HG02588 (cell line): ENCODE results near the gene RCOR2.
"Not testable (repeated sequence)": the region's sequence is repeated elsewhere in the genome, so short reads cannot be mapped to it uniquely, and the experiment has no call there.

ENCODE experiments used
- ATAC-seq: cut with Tn5 transposase; IDR thresholded peaks from one replicate; pipeline ENCODE4 v1.9.1; 2021; ENCODE audit warnings: mild to moderate bottlenecking, moderate library complexity; ENCODE audit not compliant: unreplicated experiment

The RCOR2 gene

GRCh38 chr11:63879598-63880402 is 37.2 kb downstream of the RCOR2 start:
- ATAC-seq, result no peak

DNA sequence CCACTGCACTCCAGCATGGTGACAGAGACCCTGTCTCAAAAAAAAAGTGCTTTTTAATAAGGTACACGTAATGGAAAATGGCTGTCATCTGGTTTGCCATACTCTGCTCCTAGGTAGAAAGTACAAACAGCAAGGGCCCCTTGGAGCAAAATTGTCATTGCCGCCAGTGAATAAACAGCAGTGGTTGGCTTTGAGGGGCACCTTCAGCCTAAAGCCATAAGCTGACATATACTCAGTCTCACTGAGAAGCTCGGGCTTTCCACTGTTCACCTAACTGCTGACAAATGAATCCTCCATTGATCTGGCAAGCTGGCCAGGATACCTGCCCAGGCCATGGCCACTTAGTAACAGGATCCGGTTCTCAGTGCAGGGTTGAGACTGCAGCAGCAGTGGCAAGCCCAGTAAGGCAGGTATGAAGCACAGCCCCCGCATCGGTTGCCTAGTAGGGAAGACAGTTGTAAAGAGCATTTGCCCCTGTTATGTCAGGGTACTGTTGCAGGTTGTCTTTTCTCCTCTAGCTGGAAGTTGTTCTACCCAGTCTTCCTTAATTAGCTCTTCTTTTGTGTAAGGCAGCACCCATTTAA is 39.2 kb downstream of the RCOR2 start:
- ATAC-seq, result no peak

- no peak for ATAC-seq
Observed at GRCh38 chr11:63876616-63877015, 40.3 kb downstream of the RCOR2 start.

DNA sequence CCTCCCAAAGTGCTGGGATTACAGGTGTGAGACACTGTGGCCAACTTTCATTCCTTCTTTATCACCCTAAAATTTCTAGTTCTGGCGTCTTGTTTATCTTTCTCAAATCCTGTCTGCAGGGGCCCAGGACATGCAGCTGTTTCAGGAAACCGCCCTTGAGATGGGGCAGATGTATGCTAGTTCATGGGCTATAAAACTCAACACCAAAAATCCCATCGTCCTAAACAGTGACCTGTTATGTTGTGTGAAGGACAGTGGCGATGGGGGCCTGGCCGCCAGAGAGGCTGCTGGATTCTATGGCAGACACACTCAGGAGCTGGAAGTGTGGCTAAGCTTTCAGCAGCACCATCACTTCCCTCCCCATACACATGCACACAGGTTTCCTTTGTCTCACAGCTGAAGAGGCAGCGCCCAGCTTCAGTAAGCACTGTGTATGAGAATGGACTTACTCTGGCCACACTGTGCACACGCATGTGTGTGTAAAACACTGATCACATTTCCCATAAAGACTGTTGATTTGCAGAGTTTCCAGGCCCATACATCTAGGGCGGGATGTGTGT is 41.4 kb downstream of the RCOR2 start:
- no peak for ATAC-seq

DNA sequence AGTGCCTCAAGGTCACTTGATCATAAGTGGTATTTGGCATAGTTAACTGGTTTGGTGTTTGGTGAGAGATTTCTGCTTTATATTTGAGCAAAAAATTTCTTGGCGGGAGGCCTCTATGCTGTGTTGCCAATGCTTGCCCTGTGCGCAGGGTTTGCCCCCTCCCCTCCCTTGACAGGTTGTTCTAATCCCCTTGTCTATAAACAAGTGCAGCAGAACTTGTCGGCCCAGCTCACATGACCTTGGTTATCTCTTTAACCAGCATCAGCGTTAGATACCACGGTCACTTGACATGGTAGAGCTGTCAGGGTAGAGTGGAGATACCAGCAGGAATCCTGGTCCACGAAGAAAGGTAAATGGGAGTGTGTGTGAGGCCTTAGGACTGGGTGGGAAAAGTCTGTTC is 42.5 kb downstream of the RCOR2 start:
- ATAC-seq, result no peak

DNA sequence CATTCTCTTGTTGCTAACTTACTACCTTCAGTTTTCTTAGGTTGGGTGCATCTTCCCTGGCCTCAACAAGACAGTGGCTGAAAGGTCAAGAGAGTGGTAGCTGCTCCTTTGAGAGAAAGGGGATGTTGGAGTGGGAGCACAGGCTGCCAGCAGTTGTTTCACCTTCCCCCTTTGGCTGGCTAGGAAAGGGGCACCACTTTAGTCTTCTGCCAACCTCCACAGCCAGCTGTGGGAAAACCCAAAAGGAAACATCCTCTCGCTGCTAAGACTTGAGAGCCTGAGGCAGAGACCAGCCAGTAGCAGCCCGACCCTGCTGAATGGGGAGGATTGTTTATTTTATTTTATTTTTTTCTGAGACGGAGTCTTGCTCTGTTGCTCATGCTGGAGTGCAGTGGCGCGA is 43.7 kb downstream of the RCOR2 start:
- no peak for ATAC-seq

- no peak for ATAC-seq
Observed at GRCh38 chr11:63872800-63873197, 44.2 kb downstream of the RCOR2 start.

DNA sequence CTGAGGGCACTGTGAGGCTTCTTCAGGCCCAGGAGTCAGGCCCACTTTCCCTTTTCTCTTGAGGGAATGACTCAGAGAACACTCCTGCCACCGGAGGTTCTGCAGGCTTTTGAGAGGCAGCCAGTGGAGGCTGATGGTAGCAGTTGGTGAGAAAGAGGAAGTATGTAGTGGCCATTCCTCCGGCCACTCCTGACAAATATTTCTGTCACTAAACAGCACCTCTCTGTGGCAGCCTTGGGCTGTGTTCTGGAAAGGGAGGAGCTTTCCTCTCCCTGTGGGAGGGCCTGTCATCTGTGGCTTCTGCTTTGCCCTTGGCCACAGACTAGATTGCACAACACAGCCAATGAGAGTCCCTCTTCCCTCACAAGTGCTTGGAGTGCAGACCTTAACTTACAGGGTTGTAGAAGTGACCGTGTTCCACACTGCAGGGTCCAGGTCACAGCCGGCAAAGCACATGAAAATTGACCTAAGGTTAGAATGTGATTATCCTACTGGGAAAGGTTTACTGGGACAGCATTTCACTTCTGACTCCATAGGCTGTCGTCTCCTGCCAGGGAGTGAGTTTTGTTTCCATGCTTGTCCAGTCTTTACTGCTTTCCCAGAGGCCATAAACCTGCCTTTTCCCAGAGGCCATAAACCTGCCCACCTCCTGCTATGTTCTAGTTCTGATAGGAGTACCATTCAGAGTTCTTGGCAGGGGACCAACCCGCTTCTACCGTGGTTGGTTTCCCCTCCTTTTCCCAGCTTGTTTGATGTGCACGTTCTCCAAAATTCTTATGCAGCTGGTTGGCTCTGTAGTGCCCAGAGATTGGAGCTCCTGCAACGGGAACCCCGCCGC is 44.8 kb downstream of the RCOR2 start:
- ATAC-seq, result peak; percentile 87

DNA sequence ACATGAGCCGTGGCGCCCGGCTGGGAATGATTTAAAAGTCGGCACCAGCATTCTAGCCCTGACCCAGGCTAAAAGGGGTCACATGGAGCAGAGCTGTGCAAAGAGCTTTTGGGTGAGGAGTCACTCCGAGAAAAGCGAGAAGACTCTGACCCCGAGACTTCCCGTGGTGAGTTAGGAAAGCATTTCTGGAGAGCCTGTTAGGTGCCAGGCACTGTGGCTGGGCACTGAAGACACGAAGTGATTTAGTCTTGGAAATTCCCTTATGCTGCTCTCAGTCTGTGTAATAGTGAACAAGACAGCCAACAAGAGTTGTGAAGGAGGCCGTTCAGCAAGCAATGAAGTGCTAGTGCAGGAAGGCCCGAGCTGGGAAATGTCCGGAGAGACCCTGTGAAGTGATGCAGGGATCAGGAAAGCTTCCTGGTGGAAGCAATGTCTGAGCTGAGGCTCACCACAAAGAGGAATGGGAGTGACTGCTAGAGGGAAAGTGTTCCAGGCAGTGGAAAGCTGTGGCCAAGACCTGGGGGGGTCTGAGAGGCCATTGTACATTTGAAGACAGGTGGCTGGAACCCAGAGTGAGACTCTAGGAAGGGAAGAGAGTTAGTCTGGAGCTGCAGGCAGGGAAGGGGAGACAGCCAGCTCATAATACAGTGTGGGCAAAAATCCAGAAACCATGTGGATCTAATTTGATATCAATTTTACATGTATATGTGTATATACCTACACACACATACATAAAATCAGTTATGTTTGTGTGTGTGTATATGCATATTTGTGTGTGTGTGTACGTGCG is 46.4 kb downstream of the RCOR2 start:
- no peak for ATAC-seq

DNA sequence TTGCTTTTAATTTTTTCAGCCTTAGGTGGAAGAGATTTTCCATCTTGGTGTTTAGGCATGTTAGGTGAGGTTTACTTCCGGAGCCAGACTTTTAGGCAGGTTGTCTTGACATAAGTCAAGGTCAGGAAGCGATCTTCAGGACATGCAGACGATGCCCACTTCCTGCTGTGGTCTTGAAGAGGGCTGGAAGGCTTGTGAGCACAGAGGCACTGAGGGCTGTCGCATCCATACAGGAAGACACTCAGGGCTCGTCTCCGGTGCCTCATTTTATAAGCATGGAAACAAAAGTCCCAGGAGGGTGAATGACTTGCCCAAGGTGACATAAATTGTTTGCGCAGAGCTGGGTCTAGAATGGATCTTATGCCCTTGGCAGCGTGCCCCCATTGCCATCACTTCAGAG is 47.3 kb downstream of the RCOR2 start:
- no peak for ATAC-seq

DNA sequence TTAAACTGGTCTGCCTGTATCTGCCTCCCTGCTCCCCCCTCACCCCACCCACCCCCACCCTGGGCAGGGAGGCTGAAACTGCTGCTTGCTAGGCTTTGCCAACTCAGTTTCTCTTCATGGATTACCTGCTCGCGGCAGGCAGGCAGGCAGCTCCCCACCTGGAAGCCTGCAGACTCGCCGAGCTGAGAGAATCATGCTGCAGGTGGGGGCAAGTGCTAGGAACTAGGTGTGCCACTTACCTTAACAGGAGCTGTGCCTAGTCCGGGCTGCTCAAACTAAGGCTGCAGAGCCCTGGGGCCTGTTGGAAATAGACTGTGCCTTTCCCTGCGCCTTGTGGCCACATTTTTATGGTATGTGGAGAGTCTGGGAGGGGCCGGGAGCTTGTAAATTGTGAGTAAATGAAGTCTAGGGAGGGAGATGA is 47.8 kb downstream of the RCOR2 start:
- ATAC-seq, result no peak

DNA sequence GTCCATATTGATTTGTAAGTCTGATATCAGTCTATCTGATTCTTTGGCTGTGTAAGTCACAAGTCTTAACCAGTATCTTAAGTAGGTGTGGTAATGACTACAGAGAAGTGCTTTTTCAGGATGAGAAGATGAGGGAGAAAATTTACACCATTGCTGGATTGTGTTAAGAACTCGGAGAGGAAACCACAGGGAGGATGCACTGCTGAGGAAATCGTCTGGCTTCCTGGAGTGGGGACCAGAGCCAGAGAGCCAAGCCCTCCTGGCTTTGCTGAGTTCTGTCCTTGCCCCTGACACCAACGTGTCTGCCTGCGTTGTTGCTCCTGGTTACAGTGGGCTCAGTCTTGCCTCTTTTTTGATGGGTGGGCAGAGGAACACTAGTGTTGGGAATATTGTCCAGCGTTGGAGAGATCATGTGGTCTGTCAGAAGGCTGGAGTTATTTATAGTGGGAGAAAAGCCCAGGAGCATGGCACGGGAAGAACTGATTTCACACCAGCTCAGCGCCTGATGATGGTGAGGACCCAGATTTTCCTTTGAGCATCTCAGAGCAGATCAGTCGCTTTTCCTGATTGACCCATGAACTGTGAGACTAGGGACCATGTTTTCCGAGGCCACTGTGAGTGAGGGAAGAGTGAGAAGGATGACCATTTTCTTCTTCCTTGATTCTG is 48.4 kb downstream of the RCOR2 start:
- no peak for ATAC-seq

- no peak for ATAC-seq
Observed at GRCh38 chr11:63867511-63867910, 49.5 kb downstream of the RCOR2 start.

DNA sequence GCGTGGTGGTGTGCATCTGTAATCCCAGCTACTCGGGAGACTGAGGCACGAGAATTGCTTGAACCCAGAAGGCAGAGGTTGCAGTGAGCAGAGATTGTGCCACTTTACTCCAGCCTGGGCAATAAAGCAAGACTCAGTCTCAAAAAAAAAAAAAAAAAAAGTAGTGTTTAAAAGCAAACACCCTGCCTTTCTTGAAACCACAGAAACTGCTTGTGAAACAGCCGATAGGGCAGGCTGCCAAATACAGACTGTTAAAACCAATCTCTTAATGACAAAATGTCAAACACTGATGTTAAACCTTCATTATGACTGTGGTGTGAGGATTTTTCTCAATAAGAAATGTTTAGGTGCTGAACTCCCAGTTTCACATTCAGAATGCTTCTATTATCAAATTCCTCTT is 50.8 kb downstream of the RCOR2 start:
- peak; percentile 53 for ATAC-seq

GRCh38 chr11:63863620-63864019 is 53.3 kb downstream of the RCOR2 start:
- not testable (repeated sequence) for ATAC-seq

- ATAC-seq, result no peak
Observed at GRCh38 chr11:63862923-63863322, 54.0 kb downstream of the RCOR2 start.
